ENCODE data around the gene PRR22. TPM values are rescaled to one million over a fixed set of nuclear protein-coding genes. Genes with fewer than 3 reads are reported as not detected.
A peak's percentile ranks its signal among the peaks of the same experiment; 100 is the strongest.

Gene PRR22
- total and polyA plus RNA-seq, 2 donors (not counting 1 experiment from before 2014, with no cell fraction given): 3.4 to 5.6 TPM

GRCh38 chr19:5803752-5804515 is 19.4 kb upstream of the PRR22 start:
- Mint-ChIP-seq H3K9me3 (ENCODE audit: insufficient read depth) (no peaks in the 10 kb centered on the region), H3K4me3 (peak overlapping the region; percentile 76), H3K27ac (peak overlapping the region; percentile 50), H3K4me1 (peaks cover 22% of the 10 kb centered on the region), H3K27me3 (peaks cover 26% of the 10 kb centered on the region)
- TF ChIP-seq CTCF (IDR thresholded peaks at IDR 0.05) (peak; percentile 85), EZH2 (IDR thresholded peaks at IDR 0.05; ENCODE audit: borderline replicate concordance, insufficient read depth, low read depth, low read length, poor library complexity, severe bottlenecking) (no peak)
- WGBS (ENCODE audit: insufficient coverage): 4% methylated on average over 52 of the region's 54 CpGs
- H3K79me2 ChIP-seq (ENCODE audit: control insufficient read depth, insufficient read depth, low read length): no peaks in the 10 kb centered on the region
- ChIA-PET POLR2A (interaction anchor here (0.9 kb wide), 2 partner anchors 218 to 1134 kb away, joined by 5 to 6 read pairs; no protein-coding TSS in a partner anchor), CTCF (interaction anchor here (0.5 to 2.0 kb wide), 14 partner anchors 10 to 226 kb away, joined by 3 to 16 read pairs (median 4); partner anchors contain the start of genes DUS3L, NDUFA11 and VMAC)
- H3K4me3 ChIP-seq (ENCODE audit: control extremely low read depth in 1 of 5, extremely low read depth in 1 of 5, insufficient read depth in 1 of 5, low read depth in 2 of 5, low read length in 4 of 5): peak overlapping the region in 4 of 5 experiments; percentile 7 to 55 (median 42)
- H3K4me2 ChIP-seq (replicated peaks; ENCODE audit: low read depth, low read length, poor library complexity, severe bottlenecking): peak overlapping the region; percentile 80
- intact Hi-C loops (cut with micrococcal nuclease): loop anchor here (1.0 to 2.0 kb wide), 2 partner anchors 13 to 219 kb away; partner anchors contain the start of gene DUS3L
- peaks cover 0 to 66% (median 29%) of the 10 kb centered on the region in 4 experiments for H3K27me3 ChIP-seq (replicated peaks in 1 of 4; ENCODE audit: control extremely low read depth in 1 of 4, control insufficient read depth in 3 of 4, insufficient read depth in 4 of 4, low read length in 3 of 4)
- DNase-seq (peak; percentile 92), ATAC-seq (ENCODE audit: low read depth) (peak; percentile 91)
- H3K27ac ChIP-seq (ENCODE audit: low read length in 2 of 2): peak overlapping the region in 1 of 2 donors; percentile 53
- peak overlapping the region; percentile 59 for H2AFZ ChIP-seq (ENCODE audit: insufficient read depth, low read depth, low read length, poor library complexity, severe bottlenecking)
- H3K4me1 ChIP-seq (ENCODE audit: control insufficient read depth in 2 of 2, insufficient read depth in 2 of 2, low read length in 2 of 2): peaks cover 20 to 27% of the 10 kb centered on the region in 2 donors
- H4K20me1 ChIP-seq (ENCODE audit: control insufficient read depth, insufficient read depth, low read length, poor library complexity, severe bottlenecking): no peaks in the 10 kb centered on the region
- peaks cover 0 to 45% (median 0%) of the 10 kb centered on the region in 3 donors for H3K9me3 ChIP-seq (ENCODE audit: control extremely low read depth in 1 of 3, control insufficient read depth in 2 of 3, insufficient read depth in 1 of 3, low read length in 2 of 3)
- peak overlapping the region; percentile 50 for H3K9ac ChIP-seq (ENCODE audit: low read length)
- no peaks in the 10 kb centered on the region for H3K36me3 ChIP-seq (replicated peaks in 1 of 2; ENCODE audit: control extremely low read depth in 1 of 2, control insufficient read depth in 1 of 2, extremely low read depth in 1 of 2, insufficient read depth in 2 of 2, low read length in 1 of 2)

GRCh38 chr19:5803441-5803751 is 18.9 kb upstream of the PRR22 start:
- peaks cover 0 to 70% (median 29%) of the 10 kb centered on the region in 4 experiments for H3K27me3 ChIP-seq (replicated peaks in 1 of 4; ENCODE audit: control extremely low read depth in 1 of 4, control insufficient read depth in 3 of 4, insufficient read depth in 4 of 4, low read length in 3 of 4)
- peaks cover 20 to 27% of the 10 kb centered on the region in 2 donors for H3K4me1 ChIP-seq (ENCODE audit: control insufficient read depth in 2 of 2, insufficient read depth in 2 of 2, low read length in 2 of 2)
- no peaks in the 10 kb centered on the region for H3K79me2 ChIP-seq (ENCODE audit: control insufficient read depth, insufficient read depth, low read length)
- no peak overlapping the region for H3K27ac Mint-ChIP-seq
- peak overlapping the region; percentile 50 for H3K9ac ChIP-seq (ENCODE audit: low read length)
- no peak overlapping the region for H3K27ac ChIP-seq (ENCODE audit: low read length in 2 of 2)
- H3K4me3 ChIP-seq (ENCODE audit: control extremely low read depth in 1 of 5, extremely low read depth in 1 of 5, insufficient read depth in 1 of 5, low read depth in 2 of 5, low read length in 4 of 5): peak overlapping the region in 4 of 5 experiments; percentile 7 to 55 (median 40)
- ChIA-PET CTCF (interaction anchor here (1.1 to 2.0 kb wide), 8 partner anchors 9 to 219 kb away, joined by 4 to 16 read pairs (median 8); partner anchors contain the start of genes DUS3L, NDUFA11 and VMAC), POLR2A (interaction anchor here (0.9 kb wide), 2 partner anchors 219 to 1134 kb away, joined by 5 to 6 read pairs; no protein-coding TSS in a partner anchor)
- peak overlapping the region; percentile 76 for H3K4me3 Mint-ChIP-seq
- peaks cover 22% of the 10 kb centered on the region for H3K4me1 Mint-ChIP-seq
- no peaks in the 10 kb centered on the region for H3K36me3 ChIP-seq (replicated peaks in 1 of 2; ENCODE audit: control extremely low read depth in 1 of 2, control insufficient read depth in 1 of 2, extremely low read depth in 1 of 2, insufficient read depth in 2 of 2, low read length in 1 of 2)
- no peaks in the 10 kb centered on the region for H4K20me1 ChIP-seq (ENCODE audit: control insufficient read depth, insufficient read depth, low read length, poor library complexity, severe bottlenecking)
- ATAC-seq (ENCODE audit: low read depth) (no peak), DNase-seq (no peak)
- no peaks in the 10 kb centered on the region for H3K9me3 Mint-ChIP-seq (ENCODE audit: insufficient read depth)
- H3K9me3 ChIP-seq (ENCODE audit: control extremely low read depth in 1 of 3, control insufficient read depth in 2 of 3, insufficient read depth in 1 of 3, low read length in 2 of 3): peaks cover 0 to 45% (median 0%) of the 10 kb centered on the region in 3 donors
- peak overlapping the region; percentile 59 for H2AFZ ChIP-seq (ENCODE audit: insufficient read depth, low read depth, low read length, poor library complexity, severe bottlenecking)
- WGBS (ENCODE audit: insufficient coverage): 27% methylated on average over 4 of the region's 8 CpGs
- intact Hi-C loops (cut with micrococcal nuclease): no loop called here
- peaks cover 29% of the 10 kb centered on the region for H3K27me3 Mint-ChIP-seq
- TF ChIP-seq CTCF (IDR thresholded peaks at IDR 0.05): no peak
- TF ChIP-seq EZH2 (IDR thresholded peaks at IDR 0.05; ENCODE audit: borderline replicate concordance, insufficient read depth, low read depth, low read length, poor library complexity, severe bottlenecking): no peak
- peak overlapping the region; percentile 80 for H3K4me2 ChIP-seq (replicated peaks; ENCODE audit: low read depth, low read length, poor library complexity, severe bottlenecking)
